Nephron (organoid): ENCODE results near the gene CYREN.

ENCODE experiments used
- H3K27ac Mint-ChIP-seq, 3 experiments: 2 replicates each; pipeline ENCODE4 v1.8.0; 2020; ENCODE audit warnings: mixed read lengths in 3 of 3, mild to moderate bottlenecking in 2 of 3, moderate library complexity in 1 of 3
- H3K27me3 Mint-ChIP-seq: 2 replicates; pipeline ENCODE4 v1.8.0; 2021; ENCODE audit warnings: low read depth, mild to moderate bottlenecking, moderate library complexity, mixed read lengths
- H3K36me3 Mint-ChIP-seq: 2 replicates; pipeline ENCODE4 v1.8.0; 2020; ENCODE audit warnings: low read depth, mixed read lengths
- H3K4me1 Mint-ChIP-seq: 2 replicates; pipeline ENCODE4 v1.8.0; 2020; ENCODE audit warnings: mixed read lengths
- H3K4me3 Mint-ChIP-seq, 3 experiments: 2 replicates each; pipeline ENCODE4 v1.8.0; 2020; ENCODE audit warnings: mild to moderate bottlenecking in 3 of 3, mixed read lengths in 3 of 3, moderate library complexity in 2 of 3
- H3K9me3 Mint-ChIP-seq: 2 replicates; pipeline ENCODE4 v1.8.0; 2020; ENCODE audit warnings: mixed read lengths
- TF ChIP-seq, protein P1 (sequence below), 3 experiments: fragments of 200-600 bp; sonication (generic); IDR thresholded peaks; one replicate each; pipeline ENCODE4 v1.5.0; 2021; ENCODE audit warnings: antibody characterized with exemption in 3 of 3; ENCODE audit not compliant: unreplicated experiment in 3 of 3

Gene CYREN

DNA sequence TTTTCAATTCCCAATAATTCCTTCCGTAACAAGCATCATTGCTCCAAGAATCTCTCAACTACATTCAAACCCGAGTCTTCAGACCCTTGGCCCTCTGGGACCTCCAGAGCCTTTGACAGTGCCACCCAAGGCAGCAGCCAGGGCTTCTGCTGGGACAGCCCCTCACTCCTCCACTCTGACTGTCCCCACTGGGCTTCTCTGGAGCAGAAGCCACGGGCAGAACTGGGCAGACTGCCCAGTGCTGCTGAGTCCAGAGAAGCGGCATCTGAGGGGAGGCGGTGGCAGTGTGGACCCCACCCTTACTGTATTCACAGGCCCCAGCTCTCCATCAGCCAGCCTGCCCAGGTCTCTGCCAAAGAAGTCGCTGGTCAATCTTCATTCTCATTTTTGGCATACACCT lies 8.8 kb downstream of the CYREN start:
- H3K27ac Mint-ChIP-seq, result peak overlapping the region in 1 of 3 experiments; percentile 5
- H3K36me3 Mint-ChIP-seq, result peaks cover 80% of the 10 kb centered on the region
- H3K4me3 Mint-ChIP-seq, result no peak overlapping the region
- peaks cover 32% of the 10 kb centered on the region for H3K9me3 Mint-ChIP-seq
- no peaks in the 10 kb centered on the region for H3K27me3 Mint-ChIP-seq
- peaks cover 29% of the 10 kb centered on the region for H3K4me1 Mint-ChIP-seq
- TF ChIP-seq, protein P1, sequence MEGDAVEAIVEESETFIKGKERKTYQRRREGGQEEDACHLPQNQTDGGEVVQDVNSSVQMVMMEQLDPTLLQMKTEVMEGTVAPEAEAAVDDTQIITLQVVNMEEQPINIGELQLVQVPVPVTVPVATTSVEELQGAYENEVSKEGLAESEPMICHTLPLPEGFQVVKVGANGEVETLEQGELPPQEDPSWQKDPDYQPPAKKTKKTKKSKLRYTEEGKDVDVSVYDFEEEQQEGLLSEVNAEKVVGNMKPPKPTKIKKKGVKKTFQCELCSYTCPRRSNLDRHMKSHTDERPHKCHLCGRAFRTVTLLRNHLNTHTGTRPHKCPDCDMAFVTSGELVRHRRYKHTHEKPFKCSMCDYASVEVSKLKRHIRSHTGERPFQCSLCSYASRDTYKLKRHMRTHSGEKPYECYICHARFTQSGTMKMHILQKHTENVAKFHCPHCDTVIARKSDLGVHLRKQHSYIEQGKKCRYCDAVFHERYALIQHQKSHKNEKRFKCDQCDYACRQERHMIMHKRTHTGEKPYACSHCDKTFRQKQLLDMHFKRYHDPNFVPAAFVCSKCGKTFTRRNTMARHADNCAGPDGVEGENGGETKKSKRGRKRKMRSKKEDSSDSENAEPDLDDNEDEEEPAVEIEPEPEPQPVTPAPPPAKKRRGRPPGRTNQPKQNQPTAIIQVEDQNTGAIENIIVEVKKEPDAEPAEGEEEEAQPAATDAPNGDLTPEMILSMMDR (IDR thresholded peaks at IDR 0.05; ENCODE audit: unreplicated experiment in 3 of 3), result no peak

- H3K9me3 Mint-ChIP-seq, result peaks cover 38% of the 10 kb centered on the region
- H3K27me3 Mint-ChIP-seq, result no peaks in the 10 kb centered on the region
- H3K4me1 Mint-ChIP-seq, result peaks cover 29% of the 10 kb centered on the region
- H3K4me3 Mint-ChIP-seq, result no peak overlapping the region
- peaks cover 80% of the 10 kb centered on the region for H3K36me3 Mint-ChIP-seq
- H3K27ac Mint-ChIP-seq, result peak overlapping the region; percentile 38 to 74 (median 58)
- TF ChIP-seq, protein P1 (IDR thresholded peaks at IDR 0.05; ENCODE audit: unreplicated experiment in 3 of 3), result no peak
Observed at GRCh38 chr7:135160858-135161653, 9.5 kb downstream of the CYREN start.

GRCh38 chr7:135160098-135160857 lies 10.2 kb downstream of the CYREN start:
- TF ChIP-seq, protein P1 (IDR thresholded peaks at IDR 0.05; ENCODE audit: unreplicated experiment in 3 of 3), result no peak
- Mint-ChIP-seq H3K4me1 (peaks cover 29% of the 10 kb centered on the region), H3K27ac (peak overlapping the region; percentile 38 to 74 (median 58)), H3K27me3 (no peaks in the 10 kb centered on the region), H3K9me3 (peaks cover 43% of the 10 kb centered on the region), H3K4me3 (no peak overlapping the region), H3K36me3 (peaks cover 77% of the 10 kb centered on the region)

DNA sequence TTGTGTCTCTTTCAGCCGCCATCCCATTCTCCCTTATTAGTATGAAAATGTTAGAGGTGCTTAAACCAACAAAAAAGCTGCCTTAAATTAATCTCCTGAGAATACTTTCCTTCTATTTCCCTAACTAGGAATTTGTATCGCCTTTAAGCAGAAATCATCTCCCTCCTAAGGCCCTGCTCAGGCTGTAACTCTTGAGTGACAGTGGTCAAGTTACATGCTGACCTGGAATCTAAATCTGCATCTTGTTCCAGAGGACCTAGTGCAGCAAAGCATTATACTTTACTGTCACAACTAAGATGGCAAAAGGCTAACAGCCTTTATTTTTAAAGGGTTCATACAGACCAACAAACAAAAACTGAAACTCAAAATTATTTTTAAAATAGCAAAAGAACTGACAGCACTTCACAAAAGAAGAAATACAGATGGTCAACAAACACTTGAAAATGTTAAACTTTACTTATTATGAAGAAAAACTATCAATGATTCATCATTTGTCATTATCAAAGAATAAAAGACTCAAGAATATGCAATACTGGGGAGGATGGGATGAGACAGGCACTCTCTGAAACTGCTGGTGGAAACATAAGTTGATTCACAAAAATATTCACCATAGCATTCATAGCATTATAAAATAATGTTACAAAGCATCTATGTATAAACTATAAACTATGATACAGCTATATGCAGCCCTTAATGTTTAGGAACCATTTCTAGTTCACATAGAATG lies 11.0 kb downstream of the CYREN start:
- Mint-ChIP-seq H3K36me3 (peaks cover 75% of the 10 kb centered on the region), H3K4me1 (peaks cover 29% of the 10 kb centered on the region), H3K9me3 (peaks cover 51% of the 10 kb centered on the region), H3K27me3 (no peaks in the 10 kb centered on the region), H3K27ac (peak overlapping the region in 2 of 3 experiments; percentile 9 to 58), H3K4me3 (no peak overlapping the region)
- TF ChIP-seq, protein P1 (IDR thresholded peaks at IDR 0.05; ENCODE audit: unreplicated experiment in 3 of 3), result no peak

- Mint-ChIP-seq H3K36me3 (peaks cover 74% of the 10 kb centered on the region), H3K4me3 (no peak overlapping the region), H3K4me1 (peaks cover 29% of the 10 kb centered on the region), H3K9me3 (peaks cover 57% of the 10 kb centered on the region), H3K27ac (peak overlapping the region in 1 of 3 experiments; percentile 24), H3K27me3 (no peaks in the 10 kb centered on the region)
- TF ChIP-seq, protein P1 (IDR thresholded peaks at IDR 0.05; ENCODE audit: unreplicated experiment in 3 of 3), result no peak
Observed at GRCh38 chr7:135158874-135159273, 11.6 kb downstream of the CYREN start.
